Thyroid gland (tissue), 4 donors: Measurements from ENCODE around the gene NRN1L. TPM values are rescaled to one million over a fixed set of nuclear protein-coding genes. Genes with fewer than 3 reads are reported as not detected.
A peak's percentile ranks its signal among the peaks of the same experiment; 100 is the strongest.
"Not testable (repeated sequence)": the region's sequence is repeated elsewhere in the genome, so short reads cannot be mapped to it uniquely, and the experiment has no call there.

Source experiments
- DNase-seq, 2 donors: peaks; one replicate each; pipeline ENCODE4 v3.0.0-alpha.2; 2019
- H3K27ac ChIP-seq, 3 donors: fragments of 200-600 bp; sonication (generic); 1 replicate in 2 of 3; 2 replicates in 1 of 3; pipeline ENCODE4 v1.5.1; 2016 to 2019; ENCODE audit warnings: mild to moderate bottlenecking in 1 of 3, moderate library complexity in 1 of 3
- H3K27me3 ChIP-seq: fragments of 200-600 bp; sonication (generic); one replicate; pipeline ENCODE4 v1.5.1; 2019
- H3K36me3 ChIP-seq, 2 donors: fragments of 200-600 bp; sonication (generic); one replicate each; pipeline ENCODE4 v1.5.1; 2016 to 2019
- H3K4me1 ChIP-seq, 2 donors: fragments of 200-600 bp; sonication (generic); one replicate each; pipeline ENCODE4 v1.5.1; 2017 to 2019
- H3K4me3 ChIP-seq, 3 donors: fragments of 200-600 bp; sonication (generic); replicated peaks in 1 of 3; 1 replicate in 2 of 3; 2 replicates in 1 of 3; pipeline ENCODE4 v1.5.1; 2016; ENCODE audit warnings: mild to moderate bottlenecking in 1 of 3
- H3K9me3 ChIP-seq: fragments of 200-600 bp; sonication (generic); one replicate; pipeline ENCODE4 v1.5.1; 2017
- CTCF ChIP-seq, 6 experiments: fragments of 200-600 bp in 3 of 6; fragments of 450-650 bp in 3 of 6; sonication (generic) in 3 of 6; IDR thresholded peaks; one replicate each; pipeline ENCODE4 v1.5.1; 2016 to 2019; ENCODE audit warnings: antibody characterized with exemption in 6 of 6, mild to moderate bottlenecking in 2 of 6, inconsistent platforms in 1 of 6, moderate library complexity in 1 of 6
- POLR2A ChIP-seq, 2 donors: fragments of 450-650 bp; IDR thresholded peaks; one replicate each; pipeline ENCODE4 v1.6.1; 2017; ENCODE audit warnings: antibody characterized with exemption in 2 of 2, mild to moderate bottlenecking in 2 of 2, moderate library complexity in 1 of 2
- WGBS, 2 donors: methylation state at CpG; one replicate each; pipeline ENCODE4 v1.1.5; 2017; 5-methylcytosine and 5-hydroxymethylcytosine counted together
- intact Hi-C: fragments of 100-400 bp; cut with DNase I; formaldehyde crosslinking; loops from one replicate; pipeline ENCODE4 v1.15.1; 2023
- total RNA-seq, 4 donors: library from RNA; depleted of rRNA; stranded (reverse); fragments of >200 nt; gene quantifications; one replicate each; pipeline ENCODE4 v1.2.3, GENCODE V29; 2016

Gene NRN1L
- 1 to 10 TPM in 1 of 4 donors, not detected in 3; 2.0 TPM for total RNA-seq

GRCh38 chr16:67884684-67885083 lies at the start of gene NRN1L:
Gene NRN1L, plus strand, starts transcription at chr16:67884885. Its CDS starts 19 bp downstream, at chr16:67884904.
- H3K36me3 ChIP-seq = peaks cover 29 to 48% of the 10 kb centered on the region in 2 donors
- H3K9me3 ChIP-seq = no peaks in the 10 kb centered on the region
- DNase-seq = peak; percentile 76 to 84
- H3K27ac ChIP-seq = no peak within 1 kb of the TSS
- no peaks in the 10 kb centered on the region for H3K27me3 ChIP-seq
- peaks cover 0 to 4% of the 10 kb centered on the region in 2 donors for H3K4me1 ChIP-seq
- 53 to 63% methylated on average over 10 to 13 of the region's 22 CpGs for WGBS, 2 donors
- intact Hi-C loops = loop anchor here (5.0 kb wide), 2 partner anchors 43 to 158 kb away; no protein-coding TSS in a partner anchor
- TF ChIP-seq CTCF (IDR thresholded peaks at IDR 0.05) (no peak), POLR2A (IDR thresholded peaks at IDR 0.05) (no peak)
- H3K4me3 ChIP-seq = no peak within 1 kb of the TSS

- WGBS, 2 donors = 94% methylated on average over 10 of the region's 10 CpGs
- H3K9me3 ChIP-seq, H3K27ac ChIP-seq, intact Hi-C loops, H3K27me3 ChIP-seq, DNase-seq, H3K4me3 ChIP-seq, H3K36me3 ChIP-seq: not testable (repeated sequence)
- H3K4me1 ChIP-seq = peaks cover 11 to 13% of the 10 kb centered on the region in 2 donors
These were observed 47.5 kb upstream of the NRN1L start for GRCh38 chr16:67837190-67837589.

- H3K4me1 ChIP-seq = peaks cover 8 to 11% of the 10 kb centered on the region in 2 donors
- no peaks in the 10 kb centered on the region for H3K27me3 ChIP-seq
- 88 to 91% methylated on average over 2 of the region's 2 CpGs for WGBS, 2 donors
- H3K36me3 ChIP-seq = no peaks in the 10 kb centered on the region
- TF ChIP-seq POLR2A (IDR thresholded peaks at IDR 0.05) (no peak), CTCF (IDR thresholded peaks at IDR 0.05) (no peak)
- no peak overlapping the region for H3K27ac ChIP-seq
- intact Hi-C loops = no loop called here
- H3K9me3 ChIP-seq = no peaks in the 10 kb centered on the region
- no peak overlapping the region for H3K4me3 ChIP-seq
- no peak for DNase-seq
These were observed 46.9 kb upstream of the NRN1L start for GRCh38 chr16:67837811-67838210.

- 48 to 58% methylated on average over 15 to 17 of the region's 17 CpGs for WGBS, 2 donors
- H3K9me3 ChIP-seq = no peaks in the 10 kb centered on the region
- peak overlapping the region in 1 of 3 donors; percentile 62 for H3K4me3 ChIP-seq
- H3K4me1 ChIP-seq = peaks cover 33 to 35% of the 10 kb centered on the region in 2 donors
- no peaks in the 10 kb centered on the region for H3K27me3 ChIP-seq
- H3K27ac ChIP-seq = peak overlapping the region; percentile 100
- no peak for DNase-seq
- no peak for TF ChIP-seq CTCF (IDR thresholded peaks at IDR 0.05)
- no peak for TF ChIP-seq POLR2A (IDR thresholded peaks at IDR 0.05)
- intact Hi-C loops = loop anchor here (5.0 kb wide), 1 partner anchor 34 kb away; the partner anchor contains the start of genes RANBP10 and TSNAXIP1
- H3K36me3 ChIP-seq = no peaks in the 10 kb centered on the region
These were observed 43.4 kb upstream of the NRN1L start for GRCh38 chr16:67841198-67841815.

GRCh38 chr16:67841816-67842508 lies 42.7 kb upstream of the NRN1L start, which contains the start of gene THAP11:
Gene THAP11, plus strand, starts transcription at chr16:67842320. Its CDS starts 235 bp downstream, at chr16:67842555.
- WGBS, 2 donors = 0 to 7% methylated on average over 3 to 8 of the region's 83 CpGs
- Histone ChIP-seq H3K27ac (peak within 1 kb of the TSS; percentile 100), H3K4me1 (peaks cover 33 to 35% of the 10 kb centered on the region in 2 donors), H3K9me3 (no peaks in the 10 kb centered on the region), H3K36me3 (no peaks in the 10 kb centered on the region), H3K4me3 (peak within 1 kb of the TSS; percentile 62 to 78 (median 68)), H3K27me3 (no peaks in the 10 kb centered on the region)
- DNase-seq = peak; percentile 92 to 95
- peak; percentile 70 to 94 (median 88) for TF ChIP-seq CTCF (IDR thresholded peaks at IDR 0.05)
- peak in 1 of 2 donors; percentile 74 for TF ChIP-seq POLR2A (IDR thresholded peaks at IDR 0.05)
- intact Hi-C loops = loop anchor here (5.0 kb wide), 1 partner anchor 35 kb away; the partner anchor contains the start of genes RANBP10 and TSNAXIP1
